GM12878 (cell line): Measurements from ENCODE around the gene COL9A3. TPM values are rescaled to one million over a fixed set of nuclear protein-coding genes. Genes with fewer than 3 reads are reported as not detected.

Source experiments
- ATAC-seq: fragments of 200-7000 bp; cut with Tn5 transposase; 3 replicates; pipeline ENCODE4 v1.9.1; 2020; ENCODE audit warnings: mild to moderate bottlenecking, moderate library complexity
- BruUV-seq: library from RNA; stranded (reverse); fragments of 400-500 nt; replicated peaks from 2 replicates; lab custom pipeline; 2021; lab: Mats Ljungman, UMichigan
- CTCF ChIA-PET: fragments of 300-600 bp; sonication (Branson Sonifier 250); formaldehyde crosslinking; extraction: SDS; loops from one replicate; lab custom pipeline; 2021; ENCODE audit warnings: inconsistent platforms; lab: Yijun Ruan, JAX
- POLR2A ChIA-PET: fragments of 350-600 bp; formaldehyde crosslinking; extraction: SDS; loops from one replicate; lab custom pipeline; 2021; ENCODE audit warnings: inconsistent platforms; lab: Charles Lee
- RAD21 ChIA-PET: fragments of 300-600 bp; sonication (Branson Sonifier 250); formaldehyde crosslinking; loops from one replicate; lab custom pipeline; 2023; ENCODE audit warnings: antibody characterized with exemption; ENCODE audit not compliant: unreplicated experiment; lab: Charles Lee
- SMC1A ChIA-PET: fragments of 300-600 bp; sonication (Branson Sonifier 250); formaldehyde crosslinking; loops from one replicate; lab custom pipeline; 2023; ENCODE audit not compliant: unreplicated experiment, uncharacterized antibody; lab: Charles Lee
- DNase-seq: peaks from one replicate; pipeline ENCODE4 v3.0.0-alpha.2; 2011; ENCODE audit warnings: low read depth, low spot score
- FAIRE-seq: peaks from 3 replicates; lab custom pipeline; 2011; peaks lifted over from hg19 to GRCh38; lab: Jason Lieb, UNC
- H2AFZ ChIP-seq: 2 replicates; pipeline ENCODE4 v1.6.0; 2011; ENCODE audit warnings: low read depth, low read length, control low read depth; ENCODE audit not compliant: control insufficient read depth
- H3K27ac ChIP-seq: 2 replicates; pipeline ENCODE4 v1.5.1; 2011; ENCODE audit warnings: control low read depth; ENCODE audit not compliant: control insufficient read depth, insufficient read depth
- H3K27me3 ChIP-seq, 2 experiments: replicated peaks in 1 of 2; 2 replicates each; pipeline versions ENCODE4 v1.6.0 to v1.6.1; 2011; ENCODE audit warnings: low read length in 1 of 2; ENCODE audit not compliant: control insufficient read depth in 2 of 2, insufficient read depth in 2 of 2
- H3K36me3 ChIP-seq, 2 experiments: 2 replicates each; pipeline ENCODE4 v1.5.1; 2011; ENCODE audit warnings: low read length in 1 of 2; ENCODE audit not compliant: control insufficient read depth in 2 of 2, insufficient read depth in 2 of 2
- H3K4me1 ChIP-seq: 2 replicates; pipeline ENCODE4 v1.6.1; 2011; ENCODE audit warnings: mild to moderate bottlenecking, low read length, moderate library complexity, mixed read lengths; ENCODE audit not compliant: control insufficient read depth, insufficient read depth
- H3K4me2 ChIP-seq: 2 replicates; pipeline ENCODE4 v1.6.0; 2011; ENCODE audit warnings: control low read depth; ENCODE audit not compliant: control insufficient read depth, insufficient read depth
- H3K4me3 ChIP-seq: fragments of 200-600 bp; sonication (generic); 2 replicates; pipeline ENCODE4 v1.5.1; 2016
- H3K79me2 ChIP-seq: 2 replicates; pipeline ENCODE4 v1.6.0; 2011; ENCODE audit warnings: low read length; ENCODE audit not compliant: control insufficient read depth, insufficient read depth
- H3K9ac ChIP-seq: 2 replicates; pipeline ENCODE4 v1.8.0; 2011; ENCODE audit warnings: low read length, control low read depth, mixed read lengths; ENCODE audit not compliant: control insufficient read depth, insufficient read depth
- H3K9me3 ChIP-seq: replicated peaks from 3 replicates; pipeline ENCODE4 v1.5.1; 2011; ENCODE audit warnings: mild to moderate bottlenecking, low read length; ENCODE audit not compliant: control insufficient read depth, insufficient read depth
- H4K20me1 ChIP-seq: 2 replicates; pipeline ENCODE4 v1.6.0; 2011; ENCODE audit not compliant: control insufficient read depth, insufficient read depth
- FOXK2 ChIP-seq: fragments of 450-650 bp; IDR thresholded peaks from 2 replicates; pipeline ENCODE4 v1.6.1; 2017; ENCODE audit warnings: mild to moderate bottlenecking, moderate library complexity
- MLLT1 ChIP-seq: fragments of 450-650 bp; IDR thresholded peaks from 2 replicates; pipeline ENCODE4 v1.6.1; 2016; ENCODE audit warnings: mild to moderate bottlenecking
- ZBTB11 ChIP-seq: fragments of 450-650 bp; formaldehyde crosslinking; IDR thresholded peaks from 2 replicates; pipeline ENCODE4 v1.5.0; 2022; ENCODE audit warnings: mild to moderate bottlenecking, missing genetic modification characterization
- WGBS: methylation state at CpG from one replicate; pipeline ENCODE4 v1.1.6; 2016; ENCODE audit warnings: low lambda C conversion rate; ENCODE audit not compliant: insufficient replicate concordance, insufficient coverage; ENCODE audit errors: missing lambda C conversion rate; 5-methylcytosine and 5-hydroxymethylcytosine counted together
- in situ Hi-C: fragments of 300-500 bp; cut with MboI; formaldehyde crosslinking; loops from 9 replicates; pipeline ENCODE4 v1.14.3; 2018; ENCODE audit warnings: mixed read lengths
- intact Hi-C: fragments of 100-400 bp; cut with micrococcal nuclease; formaldehyde crosslinking; loops from one replicate; pipeline ENCODE4 v1.14.2; 2022; ENCODE audit not compliant: unreplicated experiment
- polyA plus RNA-seq, 11 experiments: library from polyadenylated mRNA; depleted of rRNA in 4 of 11; unstranded in 6 of 11; stranded (reverse) in 5 of 11; fragments of >200 nt; fragmentation: Nextera tagmentation in 4 of 11; fragmentation: Illumina TruSeq in 1 of 11; extraction: Ambion mirVana in 4 of 11; extraction: Trizol in 1 of 11; gene quantifications; 1 replicate in 1 of 11; 2 replicates in 10 of 11; pipeline versions ENCODE4 v1.2.1 to v1.2.3, GENCODE V29; 2011 to 2016; ENCODE audit warnings: inconsistent platforms in 2 of 11, missing spikeins in 2 of 11, low read depth in 1 of 11
- total RNA-seq, 4 experiments: library from RNA; depleted of rRNA in 3 of 4; stranded (reverse); fragments of >200 nt in 3 of 4; fragmentation: Illumina TruSeq in 1 of 4; extraction: Trizol in 1 of 4; gene quantifications; 2 replicates each; pipeline versions ENCODE4 v1.2.1 to v1.2.3, GENCODE V29; 2013 to 2021

COL9A3 gene
- total and polyA plus RNA-seq, 10 of the 15 experiments (the other 5 are each of a cell fraction or from before 2014, with no cell fraction given), result 0.09 to 1.7 (median 0.63) TPM; not detected in 1

GRCh38 chr20:62796699-62797491 lies 20.0 kb upstream of the COL9A3 start:
- H3K4me1 ChIP-seq, result peaks cover 17% of the 10 kb centered on the region
- no peaks in the 10 kb centered on the region for H3K9me3 ChIP-seq
- TF ChIP-seq MLLT1 (0 out of 2 replicates have a peak, but pooled peaks have one; percentile 24), ZBTB11 (CRISPR knock-in tag) (no peak), FOXK2 (peak; percentile 13; the same call in 1 of the 2 replicates)
- DNase-seq (no peak), FAIRE-seq (no peak), ATAC-seq (no peak; the same call in 1 of the 3 replicates)
- POLR2A ChIA-PET, result interaction anchor here (0.6 to 3.1 kb wide), 8 partner anchors 8 to 177 kb away, joined by 3 to 19 read pairs (median 6); partner anchors contain the start of genes GID8, OGFR and SLCO4A1
- no TSS peak for BruUV-seq
- peaks cover 5 to 11% of the 10 kb centered on the region in 2 experiments for H3K36me3 ChIP-seq
- RAD21 ChIA-PET, result interaction anchor here (0.6 to 1.2 kb wide), 3 partner anchors 11 to 155 kb away, joined by 3 to 5 read pairs (median 3); partner anchors contain the start of gene SLCO4A1
- H3K79me2 ChIP-seq, result peaks cover 7% of the 10 kb centered on the region
- intact Hi-C loops, result no loop called here
- CTCF ChIA-PET, result interaction anchor here (5.0 kb wide), 1 partner anchor 10 kb away, joined by 43 read pairs; no protein-coding TSS in a partner anchor
- in situ Hi-C loops, result loop anchor here (10.0 kb wide), 1 partner anchor 142 kb away; no protein-coding TSS in a partner anchor
- H4K20me1 ChIP-seq, result no peaks in the 10 kb centered on the region
- H3K4me2 ChIP-seq, result peak overlapping the region; percentile 84
- peak overlapping the region; percentile 78 for H3K4me3 ChIP-seq
- no peaks in the 10 kb centered on the region; a peak in 1 of 4 replicates for H3K27me3 ChIP-seq
- H3K9ac ChIP-seq, result peak overlapping the region; percentile 65
- SMC1A ChIA-PET, result interaction anchor here (0.8 kb wide), 1 partner anchor 11 kb away, joined by 3 read pairs; no protein-coding TSS in a partner anchor
- peak overlapping the region; percentile 83; the same call in 1 of the 2 replicates for H2AFZ ChIP-seq
- peak overlapping the region; percentile 71; the same call in 1 of the 2 replicates for H3K27ac ChIP-seq
- WGBS, result 41% methylated on average over 23 of the region's 53 CpGs
